Measurements from ENCODE around the gene LSM14B.

LSM14B gene

GRCh38 chr20:62168061-62168460 lies 45.8 kb downstream of the LSM14B start:
- Mint-ChIP-seq H3K4me3 (no peak overlapping the region), H3K4me1 (ENCODE audit: low read depth) (no peaks in the 10 kb centered on the region), H3K27me3 (no peaks in the 10 kb centered on the region), H3K36me3 (no peaks in the 10 kb centered on the region), H3K9me3 (ENCODE audit: low read depth) (no peaks in the 10 kb centered on the region), H3K27ac (no peak overlapping the region)

GRCh38 chr20:62168890-62169435 lies 46.7 kb downstream of the LSM14B start:
- H3K27ac Mint-ChIP-seq, result no peak overlapping the region
- no peaks in the 10 kb centered on the region for H3K36me3 Mint-ChIP-seq

GRCh38 chr20:62170536-62170935 lies 48.3 kb downstream of the LSM14B start:
- H3K27ac Mint-ChIP-seq, result no peak overlapping the region
- no peaks in the 10 kb centered on the region for H3K36me3 Mint-ChIP-seq
- no peaks in the 10 kb centered on the region for H3K27me3 Mint-ChIP-seq
- H3K4me1 Mint-ChIP-seq (ENCODE audit: low read depth), result no peaks in the 10 kb centered on the region
- no peaks in the 10 kb centered on the region for H3K9me3 Mint-ChIP-seq (ENCODE audit: low read depth)
- no peak overlapping the region for H3K4me3 Mint-ChIP-seq

More at GRCh38 chr20:62168890-62169435, 46.7 kb downstream of the LSM14B start:
- Mint-ChIP-seq H3K27me3 (no peaks in the 10 kb centered on the region), H3K4me1 (ENCODE audit: low read depth) (no peaks in the 10 kb centered on the region), H3K4me3 (no peak overlapping the region), H3K9me3 (ENCODE audit: low read depth) (no peaks in the 10 kb centered on the region)

GRCh38 chr20:62171245-62171644 lies 49.0 kb downstream of the LSM14B start:
- Mint-ChIP-seq H3K4me3 (no peak overlapping the region), H3K27me3 (no peaks in the 10 kb centered on the region), H3K27ac (no peak overlapping the region), H3K36me3 (no peaks in the 10 kb centered on the region), H3K9me3 (ENCODE audit: low read depth) (no peaks in the 10 kb centered on the region), H3K4me1 (ENCODE audit: low read depth) (no peaks in the 10 kb centered on the region)

GRCh38 chr20:62172666-62173065 lies 50.4 kb downstream of the LSM14B start:
- Mint-ChIP-seq H3K36me3 (no peaks in the 10 kb centered on the region), H3K9me3 (ENCODE audit: low read depth) (no peaks in the 10 kb centered on the region), H3K4me1 (ENCODE audit: low read depth) (no peaks in the 10 kb centered on the region), H3K27me3 (no peaks in the 10 kb centered on the region), H3K4me3 (no peak overlapping the region), H3K27ac (no peak overlapping the region)

- no peaks in the 10 kb centered on the region for H3K27me3 Mint-ChIP-seq
- H3K4me3 Mint-ChIP-seq, result no peak overlapping the region
- no peak overlapping the region for H3K27ac Mint-ChIP-seq
- H3K4me1 Mint-ChIP-seq (ENCODE audit: low read depth), result no peaks in the 10 kb centered on the region
- no peaks in the 10 kb centered on the region for H3K36me3 Mint-ChIP-seq
- H3K9me3 Mint-ChIP-seq (ENCODE audit: low read depth), result no peaks in the 10 kb centered on the region
Observed at GRCh38 chr20:62174021-62174804, 51.9 kb downstream of the LSM14B start.

- no peak overlapping the region for H3K27ac Mint-ChIP-seq
- H3K4me1 Mint-ChIP-seq (ENCODE audit: low read depth), result no peaks in the 10 kb centered on the region
- no peaks in the 10 kb centered on the region for H3K36me3 Mint-ChIP-seq
Observed at GRCh38 chr20:62174870-62175624, 52.8 kb downstream of the LSM14B start.

GRCh38 chr20:62175711-62176110 lies 53.4 kb downstream of the LSM14B start:
- no peaks in the 10 kb centered on the region for H3K9me3 Mint-ChIP-seq (ENCODE audit: low read depth)
- no peak overlapping the region for H3K27ac Mint-ChIP-seq
- H3K4me3 Mint-ChIP-seq, result no peak overlapping the region
- no peaks in the 10 kb centered on the region for H3K4me1 Mint-ChIP-seq (ENCODE audit: low read depth)
- no peaks in the 10 kb centered on the region for H3K36me3 Mint-ChIP-seq
- H3K27me3 Mint-ChIP-seq, result no peaks in the 10 kb centered on the region

More at GRCh38 chr20:62174870-62175624, 52.8 kb downstream of the LSM14B start:
- H3K9me3 Mint-ChIP-seq (ENCODE audit: low read depth), result no peaks in the 10 kb centered on the region
- H3K4me3 Mint-ChIP-seq, result no peak overlapping the region
- no peaks in the 10 kb centered on the region for H3K27me3 Mint-ChIP-seq

- no peaks in the 10 kb centered on the region for H3K36me3 Mint-ChIP-seq
- no peak overlapping the region for H3K27ac Mint-ChIP-seq
- peaks cover 3% of the 10 kb centered on the region for H3K4me1 Mint-ChIP-seq (ENCODE audit: low read depth)
- H3K27me3 Mint-ChIP-seq, result no peaks in the 10 kb centered on the region
- no peaks in the 10 kb centered on the region for H3K9me3 Mint-ChIP-seq (ENCODE audit: low read depth)
- no peak overlapping the region for H3K4me3 Mint-ChIP-seq
Observed at GRCh38 chr20:62176866-62177265, 54.6 kb downstream of the LSM14B start.

GRCh38 chr20:62177307-62177706 lies 55.0 kb downstream of the LSM14B start:
- no peaks in the 10 kb centered on the region for H3K27me3 Mint-ChIP-seq
- no peaks in the 10 kb centered on the region for H3K36me3 Mint-ChIP-seq
- H3K9me3 Mint-ChIP-seq (ENCODE audit: low read depth), result no peaks in the 10 kb centered on the region
- no peak overlapping the region for H3K27ac Mint-ChIP-seq
- H3K4me3 Mint-ChIP-seq, result no peak overlapping the region
- peaks cover 7% of the 10 kb centered on the region for H3K4me1 Mint-ChIP-seq (ENCODE audit: low read depth)

- no peak overlapping the region for H3K4me3 Mint-ChIP-seq
- no peak overlapping the region for H3K27ac Mint-ChIP-seq
- H3K4me1 Mint-ChIP-seq (ENCODE audit: low read depth), result peaks cover 11% of the 10 kb centered on the region
- no peaks in the 10 kb centered on the region for H3K27me3 Mint-ChIP-seq
- H3K36me3 Mint-ChIP-seq, result no peaks in the 10 kb centered on the region
- H3K9me3 Mint-ChIP-seq (ENCODE audit: low read depth), result no peaks in the 10 kb centered on the region
Observed at GRCh38 chr20:62178316-62179161, 56.3 kb downstream of the LSM14B start.

- no peaks in the 10 kb centered on the region for H3K36me3 Mint-ChIP-seq
- no peak overlapping the region for H3K27ac Mint-ChIP-seq
- H3K27me3 Mint-ChIP-seq, result no peaks in the 10 kb centered on the region
- H3K4me1 Mint-ChIP-seq (ENCODE audit: low read depth), result peaks cover 16% of the 10 kb centered on the region
- no peaks in the 10 kb centered on the region for H3K9me3 Mint-ChIP-seq (ENCODE audit: low read depth)
- H3K4me3 Mint-ChIP-seq, result no peak overlapping the region
Observed at GRCh38 chr20:62179162-62179504, 56.9 kb downstream of the LSM14B start.

- Mint-ChIP-seq H3K4me1 (ENCODE audit: low read depth) (peaks cover 29% of the 10 kb centered on the region), H3K27ac (peak overlapping the region; percentile 93), H3K4me3 (peak overlapping the region; percentile 95), H3K27me3 (no peaks in the 10 kb centered on the region), H3K9me3 (ENCODE audit: low read depth) (no peaks in the 10 kb centered on the region), H3K36me3 (no peaks in the 10 kb centered on the region)
Observed at GRCh38 chr20:62181808-62182207, 59.5 kb downstream of the LSM14B start.

GRCh38 chr20:62182469-62183425 lies 60.5 kb downstream of the LSM14B start, which contains the start of gene MTG2:
MTG2 (plus strand) TSS chr20:62183028; CDS start chr20:62193421, 10,393 bp downstream.
- H3K27ac Mint-ChIP-seq, result peak within 1 kb of the TSS; percentile 93
- H3K9me3 Mint-ChIP-seq (ENCODE audit: low read depth), result no peaks in the 10 kb centered on the region

More at GRCh38 chr20:62182469-62183425, 60.5 kb downstream of the LSM14B start, which contains the start of gene MTG2:
- Mint-ChIP-seq H3K27me3 (no peaks in the 10 kb centered on the region), H3K4me1 (ENCODE audit: low read depth) (peaks cover 37% of the 10 kb centered on the region), H3K4me3 (peak within 1 kb of the TSS; percentile 95), H3K36me3 (no peaks in the 10 kb centered on the region)

Data from activated naive CD8-positive, alpha-beta T cell (primary cell).